Uterus (tissue), 2 donors: Measurements from ENCODE around the gene ZNF185.

ENCODE experiments used
- POLR2A ChIP-seq, 2 donors: fragments of 450-650 bp; IDR thresholded peaks; one replicate each; pipeline ENCODE4 v1.6.1; 2016; ENCODE audit warnings: antibody characterized with exemption in 2 of 2, mild to moderate bottlenecking in 1 of 2, moderate library complexity in 1 of 2
- TF ChIP-seq, protein P1 (sequence below), 4 experiments: fragments of 200-600 bp in 2 of 4; fragments of 450-650 bp in 2 of 4; sonication (generic) in 2 of 4; IDR thresholded peaks; one replicate each; pipeline ENCODE4 v1.5.1; 2016 to 2019; ENCODE audit warnings: antibody characterized with exemption in 4 of 4, mild to moderate bottlenecking in 2 of 4, moderate library complexity in 1 of 4

DNA sequence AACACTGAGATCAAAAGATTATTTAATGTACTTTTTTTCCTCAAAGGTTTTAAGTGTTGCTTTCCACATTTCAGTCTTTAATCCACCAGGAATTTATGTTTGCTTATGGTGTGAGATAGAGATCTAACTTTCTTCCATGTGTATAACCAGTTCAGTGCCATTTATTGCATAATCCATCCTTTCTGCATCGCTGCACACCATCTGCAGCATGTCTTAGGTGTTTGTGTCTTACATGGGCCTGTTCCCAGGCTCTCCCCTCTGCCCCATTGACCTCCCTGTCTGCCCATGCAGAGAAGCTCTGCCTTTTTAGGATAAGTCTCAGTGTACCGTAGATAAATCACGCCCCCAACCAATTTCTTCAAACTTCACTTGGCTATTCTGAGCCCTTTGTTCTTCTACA, 36.8 kb upstream of the ZNF185 start:
- TF ChIP-seq, protein P1, sequence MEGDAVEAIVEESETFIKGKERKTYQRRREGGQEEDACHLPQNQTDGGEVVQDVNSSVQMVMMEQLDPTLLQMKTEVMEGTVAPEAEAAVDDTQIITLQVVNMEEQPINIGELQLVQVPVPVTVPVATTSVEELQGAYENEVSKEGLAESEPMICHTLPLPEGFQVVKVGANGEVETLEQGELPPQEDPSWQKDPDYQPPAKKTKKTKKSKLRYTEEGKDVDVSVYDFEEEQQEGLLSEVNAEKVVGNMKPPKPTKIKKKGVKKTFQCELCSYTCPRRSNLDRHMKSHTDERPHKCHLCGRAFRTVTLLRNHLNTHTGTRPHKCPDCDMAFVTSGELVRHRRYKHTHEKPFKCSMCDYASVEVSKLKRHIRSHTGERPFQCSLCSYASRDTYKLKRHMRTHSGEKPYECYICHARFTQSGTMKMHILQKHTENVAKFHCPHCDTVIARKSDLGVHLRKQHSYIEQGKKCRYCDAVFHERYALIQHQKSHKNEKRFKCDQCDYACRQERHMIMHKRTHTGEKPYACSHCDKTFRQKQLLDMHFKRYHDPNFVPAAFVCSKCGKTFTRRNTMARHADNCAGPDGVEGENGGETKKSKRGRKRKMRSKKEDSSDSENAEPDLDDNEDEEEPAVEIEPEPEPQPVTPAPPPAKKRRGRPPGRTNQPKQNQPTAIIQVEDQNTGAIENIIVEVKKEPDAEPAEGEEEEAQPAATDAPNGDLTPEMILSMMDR (IDR thresholded peaks at IDR 0.05), result no peak
- TF ChIP-seq POLR2A (IDR thresholded peaks at IDR 0.05), result no peak
